ENCODE data around the gene TTLL8. TPM values are rescaled to one million over a fixed set of nuclear protein-coding genes. Genes with fewer than 3 reads are reported as not detected.

The TTLL8 gene
- polyA plus RNA-seq, 1 donor from 2014 or later, result not detected

- Mint-ChIP-seq H3K36me3 (peaks cover 4% of the 10 kb centered on the region), H3K4me3 (no peak overlapping the region), H3K9me3 (peaks cover 0 to 3% (median 0%) of the 10 kb centered on the region in 3 donors), H3K27ac (no peak overlapping the region), H3K4me1 (peaks cover 0 to 7% (median 0%) of the 10 kb centered on the region in 3 donors), H3K27me3 (peaks cover 28% of the 10 kb centered on the region)
Observed at GRCh38 chr22:50047346-50047745, 10.8 kb downstream of the TTLL8 start.

DNA sequence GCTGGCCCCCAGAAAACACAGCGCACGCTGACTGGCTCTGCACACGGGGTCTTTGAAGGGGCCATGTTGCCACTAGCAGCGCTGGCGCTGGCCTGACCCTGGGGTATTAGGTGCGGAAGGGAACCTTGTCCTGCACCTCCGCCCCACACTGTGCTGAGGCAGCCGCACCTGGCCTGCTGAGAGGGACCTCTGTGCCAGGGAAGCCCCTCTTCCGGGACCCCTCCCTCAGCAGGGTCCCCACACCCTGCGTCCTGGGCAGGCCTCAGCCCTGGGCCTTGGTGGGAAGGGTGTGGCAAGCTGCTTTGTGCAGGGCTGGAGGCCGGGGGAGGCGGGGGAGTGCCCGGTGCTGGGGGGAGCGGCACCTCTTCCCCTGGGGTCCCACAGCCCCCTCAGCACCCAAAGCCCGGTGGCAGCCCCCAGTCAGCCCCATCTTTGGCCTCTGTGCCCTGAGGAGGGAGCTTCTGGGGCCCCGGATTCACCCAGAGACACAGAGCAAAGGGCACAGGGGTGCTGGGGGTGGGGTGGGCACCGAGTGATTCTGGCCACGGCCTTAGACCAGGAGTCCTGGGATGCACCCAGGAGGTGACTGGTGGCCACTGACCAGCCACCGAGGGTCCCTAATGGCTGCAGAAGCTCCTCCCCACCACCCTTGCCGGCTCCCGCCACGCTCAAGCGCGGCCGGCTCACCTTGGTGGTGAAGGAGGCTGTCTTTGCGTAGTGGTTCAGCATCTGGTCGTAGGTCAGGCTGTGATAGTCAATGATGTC, 11.4 kb downstream of the TTLL8 start:
- Mint-ChIP-seq H3K27me3 (peaks cover 29% of the 10 kb centered on the region), H3K27ac (no peak overlapping the region), H3K9me3 (no peaks in the 10 kb centered on the region), H3K4me3 (no peak overlapping the region), H3K36me3 (peaks cover 2% of the 10 kb centered on the region), H3K4me1 (peaks cover 0 to 7% (median 0%) of the 10 kb centered on the region in 3 donors)

DNA sequence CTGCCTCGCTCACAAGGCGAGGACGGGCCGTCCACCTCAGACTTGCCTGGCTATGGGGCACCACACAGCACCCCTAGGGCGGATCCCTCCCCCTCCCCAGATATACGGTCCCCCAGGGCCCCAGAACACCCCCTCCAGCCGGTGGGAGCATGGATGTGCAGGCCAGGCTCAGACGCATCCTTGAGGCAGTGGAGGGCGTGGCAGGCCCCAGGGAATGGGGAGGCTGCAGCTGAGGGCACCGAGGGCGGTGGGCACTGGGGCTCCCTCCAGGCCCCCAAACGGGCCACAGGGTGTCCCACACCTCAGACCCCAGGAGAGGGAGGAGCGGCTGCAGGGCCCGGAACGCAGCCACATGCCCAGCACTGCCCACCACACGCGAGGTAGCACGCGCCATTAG, 12.1 kb downstream of the TTLL8 start:
- Mint-ChIP-seq H3K4me3 (no peak overlapping the region), H3K27me3 (peaks cover 26% of the 10 kb centered on the region), H3K4me1 (peaks cover 0 to 7% (median 0%) of the 10 kb centered on the region in 3 donors), H3K27ac (no peak overlapping the region), H3K36me3 (peaks cover 2% of the 10 kb centered on the region), H3K9me3 (no peaks in the 10 kb centered on the region)

DNA sequence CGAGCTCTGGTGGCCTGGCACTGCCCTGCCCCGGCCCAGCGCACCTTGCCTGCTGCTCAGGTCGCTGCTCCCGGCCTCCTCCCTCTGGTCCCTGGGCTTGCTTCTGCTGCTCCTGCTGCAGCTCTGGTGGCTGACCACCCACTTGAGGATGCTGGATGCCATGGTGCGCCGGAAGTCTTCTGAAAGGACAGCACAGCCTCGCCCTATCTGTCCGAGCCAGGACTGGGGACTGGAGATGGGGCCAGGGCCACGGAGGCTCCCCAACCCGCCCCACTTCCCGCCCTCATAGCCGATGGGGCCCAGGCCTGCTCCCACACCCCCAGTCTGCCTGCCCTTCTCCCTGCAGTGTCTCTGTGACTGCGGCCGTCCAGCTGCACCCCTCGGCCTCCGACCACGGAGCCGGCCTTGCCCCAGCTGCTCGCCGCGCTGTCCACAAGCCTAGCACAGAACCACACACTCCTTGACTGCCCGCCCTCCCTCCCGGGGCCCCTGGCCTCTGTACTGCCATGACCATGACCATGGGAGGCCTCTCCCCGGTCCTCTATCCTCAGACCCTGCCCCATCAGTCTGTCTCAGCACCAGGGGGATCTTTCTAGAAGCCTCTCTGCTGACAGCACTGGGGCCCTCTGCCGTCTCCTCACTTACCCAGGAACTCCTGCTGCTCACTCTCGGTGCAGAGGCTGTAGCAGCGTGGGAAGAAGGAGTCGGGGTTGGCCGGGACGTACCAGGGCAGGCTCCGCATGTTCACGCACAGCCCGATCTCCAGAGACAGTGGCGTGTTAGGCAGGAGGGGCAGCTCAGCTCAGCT, 12.7 kb downstream of the TTLL8 start:
- H3K4me1 Mint-ChIP-seq, result peaks cover 0 to 7% (median 0%) of the 10 kb centered on the region in 3 donors
- no peaks in the 10 kb centered on the region for H3K36me3 Mint-ChIP-seq
- no peaks in the 10 kb centered on the region for H3K9me3 Mint-ChIP-seq
- H3K27ac Mint-ChIP-seq, result no peak overlapping the region
- peaks cover 22% of the 10 kb centered on the region for H3K27me3 Mint-ChIP-seq
- peak overlapping the region in 1 of 4 donors; percentile 5 for H3K4me3 Mint-ChIP-seq

GRCh38 chr22:50044485-50045118, 13.5 kb downstream of the TTLL8 start:
- no peaks in the 10 kb centered on the region for H3K36me3 Mint-ChIP-seq
- peaks cover 22% of the 10 kb centered on the region for H3K27me3 Mint-ChIP-seq
- peaks cover 0 to 7% (median 0%) of the 10 kb centered on the region in 3 donors for H3K4me1 Mint-ChIP-seq
- H3K27ac Mint-ChIP-seq, result no peak overlapping the region
- no peaks in the 10 kb centered on the region for H3K9me3 Mint-ChIP-seq
- no peak overlapping the region for H3K4me3 Mint-ChIP-seq

DNA sequence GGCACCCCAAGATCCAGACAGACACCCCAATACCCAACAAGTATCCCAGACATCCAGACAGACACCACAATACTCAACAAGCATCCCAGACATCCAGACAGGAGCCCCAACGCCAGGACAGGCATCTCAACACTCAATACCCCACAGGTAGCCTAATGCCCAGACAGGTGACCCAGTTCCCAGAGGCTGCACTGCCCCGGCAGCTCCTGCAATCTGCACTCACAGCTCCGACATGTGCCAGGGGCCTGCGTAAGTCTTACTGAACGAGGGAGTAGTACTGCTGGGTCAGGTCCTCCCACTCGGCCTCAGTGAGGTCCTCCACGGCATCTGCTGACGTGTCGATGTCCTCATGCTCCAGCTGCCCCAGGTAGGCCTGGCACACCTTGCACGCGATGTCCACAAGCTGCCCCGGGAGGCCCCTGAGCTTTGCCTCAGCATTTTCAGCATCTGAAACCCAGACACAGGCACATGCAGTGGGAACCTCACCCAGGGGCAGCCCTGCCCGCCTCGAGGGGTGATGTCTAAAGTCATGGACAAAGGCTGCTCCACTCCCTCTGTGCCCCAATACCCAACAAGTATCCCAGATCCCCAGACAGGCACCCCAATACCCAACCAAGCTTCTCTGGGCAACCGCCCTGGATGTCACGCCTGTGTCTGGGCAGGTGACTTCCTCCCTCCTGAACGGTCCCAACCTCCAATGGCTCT, 16.6 kb downstream of the TTLL8 start:
- Mint-ChIP-seq H3K4me1 (peaks cover 0 to 7% (median 0%) of the 10 kb centered on the region in 3 donors), H3K9me3 (peaks cover 0 to 13% (median 10%) of the 10 kb centered on the region in 3 donors), H3K27ac (no peak overlapping the region), H3K27me3 (peaks cover 17% of the 10 kb centered on the region), H3K4me3 (no peak overlapping the region), H3K36me3 (no peaks in the 10 kb centered on the region)

GRCh38 chr22:50040717-50041116, 17.4 kb downstream of the TTLL8 start:
- Mint-ChIP-seq H3K9me3 (peaks cover 0 to 13% (median 10%) of the 10 kb centered on the region in 3 donors), H3K36me3 (no peaks in the 10 kb centered on the region), H3K4me1 (peaks cover 0 to 7% (median 0%) of the 10 kb centered on the region in 3 donors), H3K4me3 (no peak overlapping the region), H3K27ac (no peak overlapping the region), H3K27me3 (peaks cover 17% of the 10 kb centered on the region)

DNA sequence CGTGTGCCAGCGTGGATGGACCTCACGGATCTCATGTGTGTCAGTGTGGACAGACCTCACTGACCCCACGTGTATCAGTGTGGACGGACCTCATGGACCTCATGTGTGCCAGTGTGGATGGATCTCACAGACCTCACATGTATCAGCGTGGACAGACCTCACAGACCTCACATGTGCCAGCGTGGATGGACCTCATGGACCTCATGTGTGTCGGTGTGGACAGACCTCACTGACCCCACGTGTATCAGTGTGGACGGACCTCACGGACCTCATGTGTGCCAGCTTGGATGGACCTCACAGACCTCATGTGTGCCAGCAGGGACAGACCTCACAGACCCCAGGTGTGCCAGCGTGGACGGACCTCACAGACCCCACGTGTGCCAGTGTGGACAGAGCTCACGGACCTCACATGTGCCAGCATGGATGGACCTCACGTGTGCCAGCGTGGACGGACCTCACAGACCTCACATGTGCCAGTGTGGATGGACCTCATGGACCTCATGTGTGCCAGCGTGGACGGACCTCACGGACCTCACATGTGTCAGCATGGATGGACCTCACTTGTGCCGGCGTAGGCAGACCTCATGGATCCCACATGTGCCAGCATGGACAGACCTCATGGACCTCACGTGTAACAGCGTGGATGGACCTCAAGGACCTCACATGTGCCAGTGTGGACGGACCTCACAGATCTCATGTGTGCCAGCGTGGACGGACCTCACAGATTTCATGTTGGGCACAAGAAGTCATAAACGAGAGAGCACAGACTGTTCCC, 18.2 kb downstream of the TTLL8 start:
- Mint-ChIP-seq H3K27ac (no peak overlapping the region), H3K4me1 (peaks cover 0 to 7% (median 0%) of the 10 kb centered on the region in 3 donors), H3K4me3 (no peak overlapping the region), H3K36me3 (no peaks in the 10 kb centered on the region), H3K27me3 (peaks cover 17% of the 10 kb centered on the region), H3K9me3 (peaks cover 0 to 13% (median 10%) of the 10 kb centered on the region in 3 donors)

- Mint-ChIP-seq H3K27me3 (peaks cover 5% of the 10 kb centered on the region), H3K4me3 (no peak overlapping the region), H3K4me1 (no peaks in the 10 kb centered on the region), H3K27ac (no peak overlapping the region), H3K36me3 (no peaks in the 10 kb centered on the region), H3K9me3 (peaks cover 0 to 13% (median 10%) of the 10 kb centered on the region in 3 donors)
Observed at GRCh38 chr22:50035976-50036724, 21.9 kb downstream of the TTLL8 start.

DNA sequence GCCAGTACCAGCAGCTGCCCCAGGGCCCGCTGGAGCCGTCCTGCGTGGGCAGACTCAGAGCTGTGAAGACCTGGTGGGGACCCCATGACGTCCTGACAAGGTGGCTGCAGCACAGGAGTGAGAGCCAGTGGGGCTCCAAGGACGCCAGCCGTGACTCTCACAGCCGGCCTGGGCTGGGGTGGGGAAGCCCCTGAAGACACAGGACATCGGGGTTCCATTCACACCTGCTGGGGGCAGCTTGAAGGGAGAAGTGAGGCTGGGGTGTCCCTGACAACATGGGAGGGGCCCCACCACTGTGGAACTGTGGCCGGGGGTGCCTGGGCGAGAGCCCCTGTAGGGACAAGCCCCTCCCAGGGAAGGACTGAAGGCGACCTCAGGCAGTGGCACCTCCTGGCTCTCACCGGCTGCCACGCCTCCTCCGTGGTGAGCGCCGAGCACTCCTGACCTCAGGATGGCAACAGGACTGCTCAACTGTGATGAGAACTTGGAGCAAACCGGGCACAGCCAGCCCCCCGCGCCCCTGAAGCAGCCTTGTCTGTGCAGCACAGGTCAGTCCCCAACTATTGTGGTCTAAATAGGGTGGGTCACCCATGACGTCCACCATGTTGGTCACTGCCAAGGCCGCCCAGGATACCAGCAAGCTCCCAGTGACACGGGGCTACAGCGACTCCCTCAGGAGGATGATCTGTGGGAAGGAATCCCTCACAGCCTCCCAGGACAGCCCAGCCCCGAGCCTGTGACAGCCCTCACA, 22.8 kb downstream of the TTLL8 start:
- no peak overlapping the region for H3K27ac Mint-ChIP-seq
- peaks cover 6% of the 10 kb centered on the region for H3K27me3 Mint-ChIP-seq
- peaks cover 0 to 13% (median 10%) of the 10 kb centered on the region in 3 donors for H3K9me3 Mint-ChIP-seq
- H3K4me3 Mint-ChIP-seq, result no peak overlapping the region
- H3K4me1 Mint-ChIP-seq, result no peaks in the 10 kb centered on the region
- no peaks in the 10 kb centered on the region for H3K36me3 Mint-ChIP-seq

GRCh38 chr22:50034126-50035081, 23.7 kb downstream of the TTLL8 start:
- Mint-ChIP-seq H3K9me3 (peaks cover 0 to 11% (median 10%) of the 10 kb centered on the region in 3 donors), H3K4me1 (no peaks in the 10 kb centered on the region), H3K27ac (no peak overlapping the region), H3K27me3 (peaks cover 8% of the 10 kb centered on the region), H3K4me3 (peak overlapping the region in 1 of 4 donors; percentile 12), H3K36me3 (no peaks in the 10 kb centered on the region)

Data from IgD-negative memory B cell (primary cell).